Stimulated activated CD4-positive, alpha-beta T cell treated with anti-CD3 and anti-CD28 coated beads, Interleukin-2, amount 100 ng/mL, for 4 hours (primary cell): ENCODE data around the gene NT5C2.
"Not testable (repeated sequence)": the region's sequence is repeated elsewhere in the genome, so short reads cannot be mapped to it uniquely, and the experiment has no call there.

Experiments
- DNase-seq: peaks from one replicate; pipeline ENCODE4 v3.0.0-alpha.2; 2020; ENCODE audit warnings: low read depth

Gene NT5C2

GRCh38 chr10:103086261-103086660 lies 106.8 kb downstream of the NT5C2 start:
- DNase-seq: no peak

GRCh38 chr10:103083977-103084320 lies 109.1 kb downstream of the NT5C2 start:
- DNase-seq: no peak

- DNase-seq: no peak
Measured at GRCh38 chr10:103083266-103083976, 109.7 kb downstream of the NT5C2 start.

GRCh38 chr10:103082683-103083082 lies 110.4 kb downstream of the NT5C2 start:
- no peak for DNase-seq

- DNase-seq: no peak
Measured at GRCh38 chr10:103080891-103081581, 112.0 kb downstream of the NT5C2 start.

GRCh38 chr10:103079946-103080345 lies 113.1 kb downstream of the NT5C2 start:
- DNase-seq: no peak

GRCh38 chr10:103079100-103079499 lies 114.0 kb downstream of the NT5C2 start:
- DNase-seq: no peak

GRCh38 chr10:103078676-103079075 lies 114.4 kb downstream of the NT5C2 start:
- no peak for DNase-seq

- no peak for DNase-seq
Measured at GRCh38 chr10:103078309-103078615, 114.8 kb downstream of the NT5C2 start.

GRCh38 chr10:103077491-103078308 lies 115.4 kb downstream of the NT5C2 start:
- DNase-seq: no peak

GRCh38 chr10:103077020-103077419 lies 116.1 kb downstream of the NT5C2 start:
- DNase-seq: no peak

- no peak for DNase-seq
Measured at GRCh38 chr10:103072891-103073290, 120.2 kb downstream of the NT5C2 start.

- no peak for DNase-seq
Measured at GRCh38 chr10:103072276-103072675, 120.8 kb downstream of the NT5C2 start.

GRCh38 chr10:103069453-103070331 lies 123.4 kb downstream of the NT5C2 start:
- DNase-seq: peak; percentile 53

GRCh38 chr10:103067956-103068355 lies 125.1 kb downstream of the NT5C2 start:
- DNase-seq: no peak

GRCh38 chr10:103067484-103067883 lies 125.6 kb downstream of the NT5C2 start:
- no peak for DNase-seq

- DNase-seq: not testable (repeated sequence)
Measured at GRCh38 chr10:103067099-103067477, 126.0 kb downstream of the NT5C2 start.

GRCh38 chr10:103066141-103067098 lies 126.7 kb downstream of the NT5C2 start:
- no peak for DNase-seq

GRCh38 chr10:103064956-103065355 lies 128.1 kb downstream of the NT5C2 start:
- no peak for DNase-seq

- no peak for DNase-seq
Measured at GRCh38 chr10:103062854-103063590, 130.1 kb downstream of the NT5C2 start.
